Measurements from ENCODE around the gene GPC1.

- TF ChIP-seq, protein P1, sequence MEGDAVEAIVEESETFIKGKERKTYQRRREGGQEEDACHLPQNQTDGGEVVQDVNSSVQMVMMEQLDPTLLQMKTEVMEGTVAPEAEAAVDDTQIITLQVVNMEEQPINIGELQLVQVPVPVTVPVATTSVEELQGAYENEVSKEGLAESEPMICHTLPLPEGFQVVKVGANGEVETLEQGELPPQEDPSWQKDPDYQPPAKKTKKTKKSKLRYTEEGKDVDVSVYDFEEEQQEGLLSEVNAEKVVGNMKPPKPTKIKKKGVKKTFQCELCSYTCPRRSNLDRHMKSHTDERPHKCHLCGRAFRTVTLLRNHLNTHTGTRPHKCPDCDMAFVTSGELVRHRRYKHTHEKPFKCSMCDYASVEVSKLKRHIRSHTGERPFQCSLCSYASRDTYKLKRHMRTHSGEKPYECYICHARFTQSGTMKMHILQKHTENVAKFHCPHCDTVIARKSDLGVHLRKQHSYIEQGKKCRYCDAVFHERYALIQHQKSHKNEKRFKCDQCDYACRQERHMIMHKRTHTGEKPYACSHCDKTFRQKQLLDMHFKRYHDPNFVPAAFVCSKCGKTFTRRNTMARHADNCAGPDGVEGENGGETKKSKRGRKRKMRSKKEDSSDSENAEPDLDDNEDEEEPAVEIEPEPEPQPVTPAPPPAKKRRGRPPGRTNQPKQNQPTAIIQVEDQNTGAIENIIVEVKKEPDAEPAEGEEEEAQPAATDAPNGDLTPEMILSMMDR (conservative IDR thresholded peaks at IDR 0.05; ENCODE audit: low read depth in 2 of 2), result no peak
- TF ChIP-seq POLR2AphosphoS5 (IDR thresholded peaks at IDR 0.05; ENCODE audit: low read depth) (no peak), EZH2 (IDR thresholded peaks at IDR 0.05; ENCODE audit: low read depth, unreplicated experiment) (no peak), REST (IDR thresholded peaks at IDR 0.05; ENCODE audit: unreplicated experiment) (no peak)
Observed at GRCh38 chr2:240460253-240460711, 24.8 kb downstream of the GPC1 start.
